Duodenal mucosa (tissue), 2 donors: ENCODE results near the gene ELMO2.

Source experiments
- H3K27ac ChIP-seq: one replicate; pipeline ENCODE4 v1.7.0; 2013; ENCODE audit warnings: low read depth, low read length
- H3K27me3 ChIP-seq, 2 donors: one replicate each; pipeline ENCODE4 v1.7.0; 2013; ENCODE audit warnings: low read length in 2 of 2, control low read depth in 1 of 2; ENCODE audit not compliant: insufficient read depth in 2 of 2, control insufficient read depth in 1 of 2
- H3K36me3 ChIP-seq, 2 donors: one replicate each; pipeline ENCODE4 v1.7.0; 2013; ENCODE audit warnings: low read length in 2 of 2, control low read depth in 1 of 2; ENCODE audit not compliant: insufficient read depth in 2 of 2, control insufficient read depth in 1 of 2
- H3K4me1 ChIP-seq, 2 donors: one replicate each; pipeline ENCODE4 v1.7.0; 2013; ENCODE audit warnings: low read length in 2 of 2, control low read depth in 1 of 2; ENCODE audit not compliant: insufficient read depth in 2 of 2, control insufficient read depth in 1 of 2
- H3K4me3 ChIP-seq, 2 donors: one replicate each; pipeline ENCODE4 v1.7.0; 2013; ENCODE audit warnings: low read length in 2 of 2, low read depth in 1 of 2
- H3K9ac ChIP-seq, 2 donors: one replicate each; pipeline ENCODE4 v1.7.0; 2013; ENCODE audit warnings: low read length in 2 of 2, low read depth in 1 of 2
- H3K9me3 ChIP-seq, 2 donors: one replicate each; pipeline ENCODE4 v1.7.0; 2013; ENCODE audit warnings: low read length in 2 of 2, control low read depth in 1 of 2; ENCODE audit not compliant: control insufficient read depth in 1 of 2

ELMO2 gene

DNA sequence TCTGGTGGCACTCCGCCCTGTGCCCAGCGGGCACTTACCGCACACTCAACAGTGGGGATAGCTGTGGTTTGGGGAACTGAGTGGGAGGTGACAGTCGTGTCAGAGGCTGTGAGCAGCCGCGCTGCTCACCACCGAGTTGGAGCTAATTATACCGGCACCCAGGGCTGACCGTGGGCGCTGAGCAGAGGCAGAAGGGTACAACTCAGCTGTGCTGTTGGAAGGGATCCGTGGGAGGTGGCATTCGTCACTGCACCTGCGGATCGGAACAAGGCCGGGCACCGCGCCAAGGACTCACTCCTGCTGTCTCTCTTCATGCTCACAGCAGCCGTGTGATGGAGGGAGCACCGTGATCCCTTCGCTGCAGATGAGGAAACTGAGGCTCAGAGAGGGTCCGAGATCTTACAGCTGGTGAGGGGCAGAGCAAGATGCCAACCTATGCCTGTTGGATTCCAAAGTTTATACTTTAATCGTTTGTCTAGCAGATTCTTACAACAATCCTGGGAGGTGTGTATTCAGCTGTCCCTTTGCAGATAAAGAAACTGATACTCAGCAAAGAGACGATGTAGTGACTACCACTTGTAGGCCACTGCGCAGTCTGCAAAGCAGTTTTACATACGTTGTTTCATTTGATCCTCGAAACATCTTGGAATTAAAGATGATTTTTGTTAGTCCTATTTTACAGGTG is 713 bp upstream of the ELMO2 start:
- no peaks in the 10 kb centered on the region for H3K36me3 ChIP-seq
- peaks cover 36 to 38% of the 10 kb centered on the region in 2 donors for H3K4me1 ChIP-seq
- H3K27ac ChIP-seq, result peak overlapping the region; percentile 59
- peak overlapping the region; percentile 73 to 78 for H3K4me3 ChIP-seq
- H3K27me3 ChIP-seq, result no peaks in the 10 kb centered on the region
- H3K9me3 ChIP-seq, result no peaks in the 10 kb centered on the region
- peak overlapping the region; percentile 63 to 71 for H3K9ac ChIP-seq

- Histone ChIP-seq H3K36me3 (peaks cover 0 to 8% of the 10 kb centered on the region in 2 donors), H3K4me3 (no peak overlapping the region), H3K9ac (peak overlapping the region in 1 of 2 donors; percentile 32), H3K27me3 (no peaks in the 10 kb centered on the region), H3K27ac (no peak overlapping the region), H3K4me1 (peaks cover 57 to 58% of the 10 kb centered on the region in 2 donors), H3K9me3 (no peaks in the 10 kb centered on the region)
Observed at GRCh38 chr20:46402331-46402811, 4.0 kb downstream of the ELMO2 start.

- Histone ChIP-seq H3K27ac (peak overlapping the region; percentile 26), H3K36me3 (peaks cover 0 to 8% of the 10 kb centered on the region in 2 donors), H3K9me3 (no peaks in the 10 kb centered on the region), H3K27me3 (no peaks in the 10 kb centered on the region), H3K4me3 (no peak overlapping the region), H3K9ac (peak overlapping the region; percentile 0 to 41), H3K4me1 (peaks cover 52 to 54% of the 10 kb centered on the region in 2 donors)
Observed at GRCh38 chr20:46401478-46401860, 4.9 kb downstream of the ELMO2 start.

DNA sequence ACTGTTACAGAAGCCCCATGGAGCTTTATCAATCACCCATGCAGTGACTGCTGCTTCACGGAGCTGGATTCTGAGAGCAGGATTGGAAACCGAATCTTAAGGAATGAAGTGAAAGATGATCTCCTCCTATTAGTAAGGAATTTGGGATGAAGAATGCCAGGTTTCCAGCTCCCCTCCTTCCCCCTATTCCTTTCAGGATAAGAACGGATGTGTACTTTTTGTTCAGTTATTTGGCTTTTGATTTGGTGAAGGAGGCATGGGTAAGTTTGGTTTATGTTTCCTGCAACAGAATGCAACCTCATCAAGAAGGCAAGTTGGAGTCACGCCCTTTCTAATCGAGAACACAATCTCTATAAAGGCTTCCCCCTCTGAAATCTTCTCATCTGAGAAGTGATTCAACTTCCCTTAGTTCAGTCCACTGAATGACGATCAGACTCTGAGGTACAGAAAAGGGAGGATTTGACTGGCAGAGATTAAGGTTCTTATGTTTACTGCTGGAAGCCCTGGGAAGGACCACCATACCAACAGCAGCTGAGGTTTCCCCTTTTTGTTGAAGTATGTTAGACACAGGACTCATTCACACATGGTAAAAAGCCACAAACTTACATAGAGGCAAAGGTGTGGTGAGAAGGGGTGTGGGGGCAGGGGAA is 5.5 kb downstream of the ELMO2 start:
- Histone ChIP-seq H3K27ac (peak overlapping the region; percentile 39), H3K27me3 (no peaks in the 10 kb centered on the region), H3K4me3 (peak overlapping the region in 1 of 2 donors; percentile 30), H3K9me3 (no peaks in the 10 kb centered on the region), H3K4me1 (peaks cover 52 to 54% of the 10 kb centered on the region in 2 donors), H3K36me3 (peaks cover 0 to 8% of the 10 kb centered on the region in 2 donors), H3K9ac (peak overlapping the region; percentile 13 to 41)

- Histone ChIP-seq H3K9me3 (no peaks in the 10 kb centered on the region), H3K9ac (peak overlapping the region in 1 of 2 donors; percentile 41), H3K4me1 (peaks cover 50 to 53% of the 10 kb centered on the region in 2 donors), H3K27me3 (no peaks in the 10 kb centered on the region), H3K36me3 (peaks cover 0 to 8% of the 10 kb centered on the region in 2 donors), H3K27ac (peak overlapping the region; percentile 39), H3K4me3 (no peak overlapping the region)
Observed at GRCh38 chr20:46400253-46400652, 6.2 kb downstream of the ELMO2 start.

GRCh38 chr20:46399401-46399800 is 7.0 kb downstream of the ELMO2 start:
- Histone ChIP-seq H3K9ac (peak overlapping the region; percentile 9 to 43), H3K4me1 (peaks cover 46 to 50% of the 10 kb centered on the region in 2 donors), H3K4me3 (no peak overlapping the region), H3K27ac (no peak overlapping the region), H3K36me3 (peaks cover 0 to 11% of the 10 kb centered on the region in 2 donors), H3K9me3 (no peaks in the 10 kb centered on the region), H3K27me3 (no peaks in the 10 kb centered on the region)

DNA sequence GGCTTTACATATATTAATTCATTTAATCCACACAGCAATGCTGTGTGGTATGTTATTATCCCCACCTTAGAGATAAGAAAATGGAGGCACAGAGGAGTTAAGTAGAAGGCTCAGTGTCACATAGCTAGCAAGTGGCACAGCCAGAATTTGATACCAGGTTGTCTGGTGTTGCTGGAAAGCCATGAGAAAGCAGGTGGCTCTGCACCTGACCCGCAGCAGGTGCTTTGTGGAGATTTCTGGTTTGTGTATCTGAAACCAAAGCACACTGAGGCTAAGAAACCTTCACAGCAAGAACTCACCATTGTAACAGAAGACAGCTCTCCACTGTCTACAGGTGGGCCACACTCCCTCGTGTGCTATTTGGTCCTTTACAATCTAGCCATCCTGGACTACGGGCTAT is 7.5 kb downstream of the ELMO2 start:
- peaks cover 45 to 50% of the 10 kb centered on the region in 2 donors for H3K4me1 ChIP-seq

GRCh38 chr20:46396052-46396740 is 10.2 kb downstream of the ELMO2 start:
- peaks cover 21 to 26% of the 10 kb centered on the region in 2 donors for H3K4me1 ChIP-seq
- H3K36me3 ChIP-seq, result peaks cover 21 to 42% of the 10 kb centered on the region in 2 donors
- H3K4me3 ChIP-seq, result no peak overlapping the region
- H3K9ac ChIP-seq, result no peak overlapping the region
- H3K9me3 ChIP-seq, result no peaks in the 10 kb centered on the region
- H3K27ac ChIP-seq, result no peak overlapping the region
- no peaks in the 10 kb centered on the region for H3K27me3 ChIP-seq

More for the DNA sequence above, 7.5 kb downstream of the ELMO2 start:
- Histone ChIP-seq H3K36me3 (peaks cover 3 to 15% of the 10 kb centered on the region in 2 donors), H3K27ac (no peak overlapping the region), H3K4me3 (no peak overlapping the region), H3K9me3 (no peaks in the 10 kb centered on the region), H3K27me3 (no peaks in the 10 kb centered on the region), H3K9ac (peak overlapping the region; percentile 9 to 43)

DNA sequence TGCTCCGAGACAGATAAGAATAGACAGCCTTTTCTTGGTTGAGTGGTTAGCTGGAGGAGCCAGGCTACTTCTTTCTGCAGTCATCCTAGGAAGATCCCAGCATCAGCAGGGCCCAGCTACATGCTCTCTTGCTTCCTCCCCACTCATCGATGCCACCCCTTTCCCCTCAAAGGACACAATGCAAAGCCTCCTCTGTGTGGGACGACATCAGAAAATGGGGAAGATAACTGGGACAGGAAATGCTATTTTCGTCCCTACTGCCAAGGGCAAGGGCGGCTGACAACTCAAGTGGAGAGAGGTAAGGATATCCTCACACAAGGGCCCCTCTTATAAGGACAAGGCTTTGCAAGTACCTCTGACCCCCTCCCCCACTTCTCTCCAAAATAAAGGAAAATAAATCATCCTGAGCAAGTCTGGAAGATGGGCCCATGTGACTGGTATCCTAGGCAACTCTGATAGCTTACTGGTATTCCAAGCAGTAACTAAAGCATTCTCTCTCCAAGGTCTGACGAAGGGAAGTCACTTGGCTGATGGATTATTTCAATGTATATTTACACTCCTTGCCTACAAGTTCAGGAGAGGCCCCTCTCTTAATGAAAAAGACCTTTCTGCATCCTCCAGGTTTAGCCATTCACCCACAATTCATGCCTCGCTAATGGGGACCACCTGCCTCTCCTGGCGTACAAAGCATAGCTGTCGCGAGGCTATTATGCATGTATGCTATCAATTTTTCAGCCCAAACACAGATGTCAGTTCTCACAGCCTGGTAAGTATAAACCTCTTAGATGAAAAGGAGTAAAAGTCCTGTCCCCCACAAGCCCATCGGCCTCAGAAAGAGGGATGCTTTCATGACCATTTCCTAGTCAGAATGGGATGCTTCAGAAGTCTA is 11.3 kb downstream of the ELMO2 start:
- no peaks in the 10 kb centered on the region for H3K9me3 ChIP-seq
- H3K27me3 ChIP-seq, result no peaks in the 10 kb centered on the region
- no peak overlapping the region for H3K9ac ChIP-seq
- no peak overlapping the region for H3K27ac ChIP-seq
- peaks cover 24 to 52% of the 10 kb centered on the region in 2 donors for H3K36me3 ChIP-seq
- no peak overlapping the region for H3K4me3 ChIP-seq
- peaks cover 12 to 15% of the 10 kb centered on the region in 2 donors for H3K4me1 ChIP-seq
